GM12874 (cell line): ENCODE results near the gene FSTL1.

Experiments
- TF ChIP-seq, protein P1 (sequence below): IDR thresholded peaks from 2 replicates; pipeline ENCODE4 v1.5.1; 2011; ENCODE audit warnings: low read depth, mild to moderate bottlenecking, control low read depth, low read length, moderate library complexity; ENCODE audit not compliant: insufficient read depth

Gene FSTL1, protein sequence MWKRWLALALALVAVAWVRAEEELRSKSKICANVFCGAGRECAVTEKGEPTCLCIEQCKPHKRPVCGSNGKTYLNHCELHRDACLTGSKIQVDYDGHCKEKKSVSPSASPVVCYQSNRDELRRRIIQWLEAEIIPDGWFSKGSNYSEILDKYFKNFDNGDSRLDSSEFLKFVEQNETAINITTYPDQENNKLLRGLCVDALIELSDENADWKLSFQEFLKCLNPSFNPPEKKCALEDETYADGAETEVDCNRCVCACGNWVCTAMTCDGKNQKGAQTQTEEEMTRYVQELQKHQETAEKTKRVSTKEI

DNA sequence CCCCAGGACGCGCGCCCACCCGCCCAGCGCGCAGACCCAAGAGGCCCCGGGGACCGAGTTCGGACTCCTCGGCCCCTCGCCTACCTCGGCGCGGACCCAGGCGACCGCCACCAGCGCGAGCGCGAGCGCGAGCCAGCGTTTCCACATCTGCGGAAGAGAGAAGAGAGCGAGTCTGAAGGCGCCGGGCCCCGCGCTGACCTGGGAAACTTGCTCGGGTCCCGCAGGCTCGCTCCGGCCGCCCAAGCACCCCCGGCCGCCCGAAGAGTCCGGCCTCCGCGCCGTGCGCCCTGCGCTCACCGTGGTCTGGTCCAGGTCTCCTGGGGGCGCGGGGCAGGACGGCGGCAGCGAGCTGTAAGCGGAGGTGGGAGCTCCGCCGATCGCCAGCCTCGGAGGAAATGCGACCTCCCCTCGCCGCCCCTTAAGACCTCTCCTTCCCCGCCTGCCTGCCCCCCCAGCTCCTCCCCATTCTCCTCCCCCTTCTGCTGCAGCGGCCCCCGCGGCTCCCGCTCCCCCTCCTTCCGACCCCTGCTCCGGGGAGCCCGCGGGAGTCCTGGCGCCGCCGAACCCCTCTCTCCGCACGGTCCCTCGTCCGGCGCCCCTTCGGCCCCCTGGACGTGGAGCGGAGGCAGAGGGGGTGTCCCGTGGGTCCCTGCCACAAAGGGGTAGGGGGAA, at the start of gene FSTL1:
FSTL1 (minus strand) TSS at position 393 of the 672 bp plus-strand sequence; CDS start at position 147, 246 bp downstream.
- TF ChIP-seq, protein P1, sequence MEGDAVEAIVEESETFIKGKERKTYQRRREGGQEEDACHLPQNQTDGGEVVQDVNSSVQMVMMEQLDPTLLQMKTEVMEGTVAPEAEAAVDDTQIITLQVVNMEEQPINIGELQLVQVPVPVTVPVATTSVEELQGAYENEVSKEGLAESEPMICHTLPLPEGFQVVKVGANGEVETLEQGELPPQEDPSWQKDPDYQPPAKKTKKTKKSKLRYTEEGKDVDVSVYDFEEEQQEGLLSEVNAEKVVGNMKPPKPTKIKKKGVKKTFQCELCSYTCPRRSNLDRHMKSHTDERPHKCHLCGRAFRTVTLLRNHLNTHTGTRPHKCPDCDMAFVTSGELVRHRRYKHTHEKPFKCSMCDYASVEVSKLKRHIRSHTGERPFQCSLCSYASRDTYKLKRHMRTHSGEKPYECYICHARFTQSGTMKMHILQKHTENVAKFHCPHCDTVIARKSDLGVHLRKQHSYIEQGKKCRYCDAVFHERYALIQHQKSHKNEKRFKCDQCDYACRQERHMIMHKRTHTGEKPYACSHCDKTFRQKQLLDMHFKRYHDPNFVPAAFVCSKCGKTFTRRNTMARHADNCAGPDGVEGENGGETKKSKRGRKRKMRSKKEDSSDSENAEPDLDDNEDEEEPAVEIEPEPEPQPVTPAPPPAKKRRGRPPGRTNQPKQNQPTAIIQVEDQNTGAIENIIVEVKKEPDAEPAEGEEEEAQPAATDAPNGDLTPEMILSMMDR = no peak

DNA sequence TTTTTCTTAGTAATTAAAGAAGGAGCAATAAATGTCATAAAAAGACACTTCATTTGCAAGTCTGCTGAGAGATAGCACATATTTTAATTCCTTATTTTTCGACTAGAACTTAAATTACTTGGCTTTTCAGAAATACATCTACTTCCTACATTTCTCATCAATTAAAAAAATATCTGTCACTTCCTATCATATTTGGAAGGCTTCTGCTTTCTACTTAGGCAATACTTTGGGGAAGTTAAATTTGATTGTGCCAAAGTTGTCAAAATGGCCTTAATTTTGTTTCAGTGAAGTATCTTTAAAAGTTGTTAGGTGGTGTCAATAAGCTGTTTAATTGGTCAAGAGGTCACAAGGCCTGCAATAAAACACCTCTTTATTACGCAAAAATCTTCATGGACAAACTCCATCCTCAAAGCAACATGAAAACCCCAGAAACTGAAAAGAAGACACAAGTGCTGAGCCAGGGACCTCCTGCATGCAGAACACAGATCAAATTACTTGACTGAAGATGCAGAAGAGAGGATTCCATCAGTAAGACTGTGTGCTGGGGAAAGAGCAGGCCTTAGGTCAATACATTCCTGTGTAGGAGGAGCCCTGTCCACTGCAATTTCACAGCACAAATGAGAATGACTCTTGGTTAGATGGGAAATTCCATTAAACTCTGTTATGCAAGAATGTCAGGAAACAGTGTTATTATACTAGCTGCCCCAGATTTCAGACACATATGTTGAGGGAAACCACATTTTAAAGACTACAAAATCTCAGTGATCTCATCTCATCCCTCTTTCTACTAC, 48.0 kb upstream of the FSTL1 start:
- TF ChIP-seq, protein P1 = no peak

DNA sequence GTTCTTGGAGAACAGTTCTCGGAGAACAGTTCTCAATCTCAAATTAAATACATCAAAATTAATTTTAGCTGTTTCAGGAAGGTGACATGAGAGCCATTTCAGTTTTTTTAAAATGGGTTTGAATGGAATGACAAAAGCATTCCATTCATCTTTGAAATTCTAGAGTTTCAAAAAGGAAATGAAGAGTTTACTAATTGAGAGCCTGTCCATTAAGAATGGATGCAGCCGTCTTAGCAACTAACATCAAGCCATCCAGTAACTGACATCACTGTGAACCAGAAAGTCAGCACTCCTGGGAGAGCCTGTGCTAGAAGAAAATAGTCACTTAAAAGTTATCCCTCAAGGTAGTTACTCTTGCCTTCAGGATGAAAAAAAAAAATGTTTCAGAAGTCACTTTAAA, 47.0 kb upstream of the FSTL1 start:
- TF ChIP-seq, protein P1 = no peak

DNA sequence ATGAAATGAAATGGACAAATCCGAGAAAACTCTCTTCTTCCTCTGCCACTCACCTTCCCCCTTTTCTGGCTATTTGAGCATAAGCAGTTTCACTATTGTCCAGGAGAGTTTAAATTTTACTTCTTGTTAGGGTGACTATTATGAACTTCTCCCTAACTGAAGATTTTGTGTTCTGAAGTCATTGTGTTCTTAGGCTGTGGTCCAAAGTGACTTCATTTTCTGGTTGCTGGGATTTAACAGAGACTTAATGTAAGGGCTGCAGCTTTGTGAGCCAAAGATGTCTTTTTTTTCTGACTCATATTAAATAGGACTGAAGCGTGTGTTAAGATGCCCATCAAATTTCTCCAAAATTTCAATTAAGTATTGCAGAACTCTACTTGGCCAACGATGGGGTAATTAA, 46.5 kb upstream of the FSTL1 start:
- TF ChIP-seq, protein P1 = no peak

DNA sequence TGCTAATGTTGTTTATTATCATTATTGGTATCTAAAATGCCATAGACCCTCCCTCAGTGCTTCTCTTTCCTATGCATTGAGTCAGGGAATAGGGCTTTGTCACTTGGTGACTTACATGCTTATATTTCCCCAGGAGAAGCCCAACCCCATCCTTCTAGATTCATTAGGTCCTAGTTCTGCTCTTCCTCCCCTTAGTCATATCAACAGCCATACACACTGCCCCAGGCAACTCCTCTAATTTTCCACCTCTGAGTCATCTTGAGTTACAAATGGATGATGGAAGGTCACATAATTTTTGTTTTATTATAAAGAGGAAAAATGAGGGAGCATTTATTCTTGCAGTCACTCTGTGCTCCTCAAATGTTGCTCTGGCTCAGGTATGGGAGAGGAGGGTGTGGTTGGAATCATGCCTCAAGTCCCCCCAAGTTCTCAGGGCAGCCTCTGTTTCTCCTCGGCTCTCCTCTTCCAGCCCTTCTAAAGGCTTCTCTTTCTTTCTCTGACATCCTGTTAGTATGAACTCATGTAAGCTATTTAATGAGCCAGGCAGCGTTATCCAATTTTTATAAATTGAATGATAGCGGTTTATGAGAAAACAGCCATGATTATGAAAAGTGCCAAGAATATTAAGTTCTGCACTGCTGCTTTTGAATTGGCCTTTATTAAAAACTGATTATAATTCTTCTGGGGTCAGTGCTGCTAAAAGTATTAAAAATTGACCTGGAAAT, 45.6 kb upstream of the FSTL1 start:
- TF ChIP-seq, protein P1 = no peak

DNA sequence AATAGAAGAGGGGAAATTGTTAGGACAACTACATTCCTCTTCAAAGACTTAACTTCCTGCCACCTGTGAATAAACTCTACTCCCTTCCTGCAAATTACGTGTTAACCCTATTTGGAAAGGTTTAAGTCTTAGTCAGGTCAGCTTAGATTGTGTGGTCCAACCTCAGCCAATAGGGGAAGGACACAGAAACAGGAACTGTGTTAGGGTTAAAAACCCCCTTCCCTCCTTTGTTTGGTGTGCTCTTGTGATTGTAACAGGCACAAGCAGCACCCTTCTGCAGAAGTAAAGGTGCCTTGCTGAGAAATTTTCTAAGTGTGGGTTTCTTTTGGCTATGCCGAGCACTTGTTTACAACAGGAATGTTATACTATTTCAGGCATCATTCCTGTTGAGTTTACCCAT, 45.0 kb upstream of the FSTL1 start:
- TF ChIP-seq, protein P1 = no peak
